Activated T-cell treated with anti-CD3 and anti-CD28 coated beads, Interleukin-2, amount 50 U/mL, for 1 hour (primary cell): ENCODE results near the gene CIAO2A.

Experiments
- DNase-seq: peaks from one replicate; pipeline ENCODE4 v3.0.0-alpha.2; 2020

CIAO2A gene

GRCh38 chr15:64037966-64038365 is 55.7 kb downstream of the CIAO2A start:
- no peak for DNase-seq

GRCh38 chr15:64037116-64037515 is 56.5 kb downstream of the CIAO2A start:
- DNase-seq: no peak

GRCh38 chr15:64035525-64035924 is 58.1 kb downstream of the CIAO2A start:
- no peak for DNase-seq

GRCh38 chr15:64034519-64034918 is 59.1 kb downstream of the CIAO2A start:
- no peak for DNase-seq

GRCh38 chr15:64032329-64032728 is 61.3 kb downstream of the CIAO2A start:
- DNase-seq: no peak

GRCh38 chr15:64030123-64030522 is 63.5 kb downstream of the CIAO2A start:
- no peak for DNase-seq

GRCh38 chr15:64029633-64030032 is 64.0 kb downstream of the CIAO2A start:
- no peak for DNase-seq

GRCh38 chr15:64029110-64029509 is 64.5 kb downstream of the CIAO2A start:
- no peak for DNase-seq

- DNase-seq: no peak
Measured at GRCh38 chr15:64026591-64026990, 67.0 kb downstream of the CIAO2A start.

GRCh38 chr15:64024172-64025050 is 69.2 kb downstream of the CIAO2A start:
- no peak for DNase-seq

- DNase-seq: no peak
Measured at GRCh38 chr15:64023220-64023619, 70.4 kb downstream of the CIAO2A start.

GRCh38 chr15:64022571-64022970 is 71.1 kb downstream of the CIAO2A start:
- DNase-seq: no peak
